ENCODE data around the gene ULK4. TPM values are rescaled to one million over a fixed set of nuclear protein-coding genes. Genes with fewer than 3 reads are reported as not detected.

ULK4 gene
- total and polyA plus RNA-seq, 9 of the 15 experiments (the other 6 are each of a cell fraction or from before 2014, with no cell fraction given): 3.0 to 5.9 (median 3.5) TPM

GRCh38 chr3:41715376-41715775, 246.5 kb downstream of the ULK4 start:
- Histone ChIP-seq H4K20me1 (replicated peaks; ENCODE audit: control insufficient read depth, insufficient read depth, low read length) (no peaks in the 10 kb centered on the region), H3K36me3 (ENCODE audit: control insufficient read depth, insufficient read depth, low read length) (no peaks in the 10 kb centered on the region), H3K79me2 (ENCODE audit: control insufficient read depth, insufficient read depth, low read length) (no peaks in the 10 kb centered on the region), H3K9ac (ENCODE audit: insufficient read depth in 1 of 2, low read depth in 2 of 2, low read length in 2 of 2) (no peak overlapping the region), H2AFZ (ENCODE audit: low read depth, low read length) (peak overlapping the region; percentile 33), H3K9me3 (replicated peaks; ENCODE audit: control insufficient read depth, insufficient read depth, low read depth, low read length) (no peaks in the 10 kb centered on the region), H3K27me3 (ENCODE audit: control insufficient read depth in 2 of 2, insufficient read depth in 2 of 2, low read length in 2 of 2) (no peaks in the 10 kb centered on the region; a peak in 1 of 5 replicates), H3K4me2 (ENCODE audit: insufficient read depth, low read length) (no peak overlapping the region), H3K4me1 (replicated peaks in 1 of 2; ENCODE audit: control insufficient read depth in 2 of 2, insufficient read depth in 2 of 2, low read length in 2 of 2) (no peaks in the 10 kb centered on the region), H3K9me1 (ENCODE audit: control insufficient read depth, insufficient read depth, low read length) (no peaks in the 10 kb centered on the region), H3K27ac (ENCODE audit: extremely low read depth, low read depth, low read length) (no peak overlapping the region), H3K4me3 (no peak overlapping the region)
- FAIRE-seq (peak; percentile 35), ATAC-seq (no peak), DNase-seq (ENCODE audit: extremely low read depth in 1 of 4, low spot score in 3 of 4) (no peak)
- ChIA-PET CTCF (ENCODE audit: low intra/inter-chr PET ratio) (no interaction called here), POLR2A (no interaction called here)
- no TSS peak for BruUV-seq (replicated peaks)
- 42% methylated on average over 3 of the region's 3 CpGs for WGBS (ENCODE audit: insufficient coverage, low coverage, missing lambda C conversion rate)
- in situ Hi-C loops (cut with MboI) (no loop called here), intact Hi-C loops (cut with micrococcal nuclease) (no loop called here)
- TF ChIP-seq HCFC1 (IDR thresholded peaks at IDR 0.05; ENCODE audit: low read depth, low read length) (no peak), SLC30A9 (CRISPR knock-in tag; IDR thresholded peaks at IDR 0.05) (no peak), GATAD2A (IDR thresholded peaks at IDR 0.05) (no peak), SRSF7 (optimal IDR thresholded peaks at IDR 0.05; ENCODE audit: low read depth, low read length) (no peak), ID3 (CRISPR knock-in tag; IDR thresholded peaks at IDR 0.05) (no peak), ID3 (tag; IDR thresholded peaks at IDR 0.05) (no peak), CHD4 (IDR thresholded peaks at IDR 0.05; ENCODE audit: insufficient read depth, insufficient replicate concordance, low read depth, low read length, poor library complexity, severe bottlenecking) (no peak), GTF2A2 (tag; IDR thresholded peaks at IDR 0.05) (no peak), NCOA4 (IDR thresholded peaks at IDR 0.05; ENCODE audit: partially characterized antibody) (no peak), PML (IDR thresholded peaks at IDR 0.05; ENCODE audit: low read length) (no peak), ARHGAP35 (IDR thresholded peaks at IDR 0.05; ENCODE audit: partially characterized antibody) (no peak), TBP (optimal IDR thresholded peaks at IDR 0.05; ENCODE audit: low read depth, low read length) (no peak), TAF1 (IDR thresholded peaks at IDR 0.05; ENCODE audit: control insufficient read depth, extremely low read depth, insufficient read depth, low read length, severe bottlenecking) (no peak), ZNF586 (CRISPR knock-in tag; conservative IDR thresholded peaks at IDR 0.05) (no peak), KLF6 (CRISPR knock-in tag; IDR thresholded peaks at IDR 0.05; ENCODE audit: borderline replicate concordance) (no peak), XRCC3 (IDR thresholded peaks at IDR 0.05) (no peak), CTBP1 (IDR thresholded peaks at IDR 0.05; ENCODE audit: borderline replicate concordance) (no peak), POLR2A (conservative IDR thresholded peaks at IDR 0.05) (no peak), TCF7L2 (IDR thresholded peaks at IDR 0.05; ENCODE audit: low read depth, low read length) (no peak)
- TF ChIP-seq, protein P1, sequence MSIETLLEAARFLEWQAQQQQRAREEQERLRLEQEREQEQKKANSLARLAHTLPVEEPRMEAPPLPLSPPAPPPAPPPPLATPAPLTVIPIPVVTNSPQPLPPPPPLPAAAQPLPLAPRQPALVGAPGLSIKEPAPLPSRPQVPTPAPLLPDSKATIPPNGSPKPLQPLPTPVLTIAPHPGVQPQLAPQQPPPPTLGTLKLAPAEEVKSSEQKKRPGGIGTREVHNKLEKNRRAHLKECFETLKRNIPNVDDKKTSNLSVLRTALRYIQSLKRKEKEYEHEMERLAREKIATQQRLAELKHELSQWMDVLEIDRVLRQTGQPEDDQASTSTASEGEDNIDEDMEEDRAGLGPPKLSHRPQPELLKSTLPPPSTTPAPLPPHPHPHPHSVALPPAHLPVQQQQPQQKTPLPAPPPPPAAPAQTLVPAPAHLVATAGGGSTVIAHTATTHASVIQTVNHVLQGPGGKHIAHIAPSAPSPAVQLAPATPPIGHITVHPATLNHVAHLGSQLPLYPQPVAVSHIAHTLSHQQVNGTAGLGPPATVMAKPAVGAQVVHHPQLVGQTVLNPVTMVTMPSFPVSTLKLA (conservative IDR thresholded peaks at IDR 0.05): no peak
- TF ChIP-seq, protein P2, sequence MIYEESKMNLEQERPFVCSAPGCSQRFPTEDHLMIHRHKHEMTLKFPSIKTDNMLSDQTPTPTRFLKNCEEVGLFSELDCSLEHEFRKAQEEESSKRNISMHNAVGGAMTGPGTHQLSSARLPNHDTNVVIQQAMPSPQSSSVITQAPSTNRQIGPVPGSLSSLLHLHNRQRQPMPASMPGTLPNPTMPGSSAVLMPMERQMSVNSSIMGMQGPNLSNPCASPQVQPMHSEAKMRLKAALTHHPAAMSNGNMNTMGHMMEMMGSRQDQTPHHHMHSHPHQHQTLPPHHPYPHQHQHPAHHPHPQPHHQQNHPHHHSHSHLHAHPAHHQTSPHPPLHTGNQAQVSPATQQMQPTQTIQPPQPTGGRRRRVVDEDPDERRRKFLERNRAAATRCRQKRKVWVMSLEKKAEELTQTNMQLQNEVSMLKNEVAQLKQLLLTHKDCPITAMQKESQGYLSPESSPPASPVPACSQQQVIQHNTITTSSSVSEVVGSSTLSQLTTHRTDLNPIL (CRISPR knock-in tag; IDR thresholded peaks at IDR 0.05): no peak

All from K562 (cell line).